WTC11 (cell line): ENCODE measurements around the gene FUT6. TPM values are rescaled to one million over a fixed set of nuclear protein-coding genes. Genes with fewer than 3 reads are reported as not detected.

Experiments used
- ATAC-seq: fragments of 200-7000 bp; cut with Tn5 transposase; 2 replicates; pipeline ENCODE4 v1.10.0; 2021; ENCODE audit warnings: mild to moderate bottlenecking, moderate library complexity
- CTCF ChIA-PET: fragments of 300-600 bp; sonication (Branson Sonifier 250); formaldehyde crosslinking; loops from one replicate; lab custom pipeline; 2021; ENCODE audit warnings: antibody characterized with exemption; lab: Charles Lee
- POLR2A ChIA-PET: fragments of 350-600 bp; sonication (Branson Sonifier 250); formaldehyde crosslinking; loops from one replicate; lab custom pipeline; 2021; ENCODE audit warnings: antibody characterized with exemption; lab: Charles Lee
- DNase-seq: peaks from one replicate; pipeline ENCODE4 v3.0.0; 2021; ENCODE audit warnings: low spot score
- H3K27ac Mint-ChIP-seq: 2 replicates; pipeline ENCODE4 v1.8.0; 2021; ENCODE audit warnings: mixed read lengths
- H3K27me3 Mint-ChIP-seq: 2 replicates; pipeline ENCODE4 v1.8.0; 2021; ENCODE audit warnings: low read depth, mild to moderate bottlenecking, moderate library complexity, mixed read lengths
- H3K36me3 Mint-ChIP-seq: 2 replicates; pipeline ENCODE4 v1.8.0; 2021; ENCODE audit warnings: mixed read lengths
- H3K4me1 Mint-ChIP-seq: 2 replicates; pipeline ENCODE4 v1.8.0; 2022; ENCODE audit warnings: mixed read lengths
- H3K4me3 Mint-ChIP-seq: 2 replicates; pipeline ENCODE4 v1.8.0; 2021; ENCODE audit warnings: mild to moderate bottlenecking, moderate library complexity, mixed read lengths
- H3K9me3 Mint-ChIP-seq: 2 replicates; pipeline ENCODE4 v1.8.0; 2021; ENCODE audit warnings: mixed read lengths
- AR ChIP-seq: fragments of 250-450 bp; sonication (Bioruptor Pico); IDR thresholded peaks from 2 replicates; pipeline ENCODE4 v1.9.0; 2021; ENCODE audit warnings: mild to moderate bottlenecking
- ATF6 ChIP-seq: sonication (generic); formaldehyde crosslinking; IDR thresholded peaks from 2 replicates; pipeline ENCODE4 v1.8.1; 2023; ENCODE audit warnings: mild to moderate bottlenecking, missing genetic modification reagents
- CREB1 ChIP-seq: sonication (generic); formaldehyde crosslinking; IDR thresholded peaks from 2 replicates; pipeline ENCODE4 v1.8.0; 2023; ENCODE audit warnings: mild to moderate bottlenecking, missing genetic modification reagents
- E2F1 ChIP-seq: sonication (generic); formaldehyde crosslinking; IDR thresholded peaks from 2 replicates; pipeline ENCODE4 v1.8.0; 2022; ENCODE audit warnings: mild to moderate bottlenecking, missing genetic modification reagents
- E2F5 ChIP-seq: sonication (generic); formaldehyde crosslinking; IDR thresholded peaks from 2 replicates; pipeline ENCODE4 v1.8.1; 2022; ENCODE audit warnings: mild to moderate bottlenecking, moderate library complexity, missing genetic modification reagents
- ELF4 ChIP-seq: sonication (generic); formaldehyde crosslinking; IDR thresholded peaks from 2 replicates; pipeline ENCODE4 v1.8.1; 2022; ENCODE audit warnings: low read depth, mild to moderate bottlenecking, moderate library complexity, missing genetic modification reagents
- GABPB1 ChIP-seq: sonication (generic); formaldehyde crosslinking; IDR thresholded peaks from 2 replicates; pipeline ENCODE4 v1.8.1; 2023; ENCODE audit warnings: mild to moderate bottlenecking, missing genetic modification reagents
- GTF2I ChIP-seq: fragments of 250-450 bp; sonication (Bioruptor Pico); conservative IDR thresholded peaks from 2 replicates; pipeline ENCODE4 v1.4.0; 2021; ENCODE audit warnings: mild to moderate bottlenecking
- KAT7 ChIP-seq: sonication (generic); formaldehyde crosslinking; IDR thresholded peaks from 2 replicates; pipeline ENCODE4 v1.8.1; 2023; ENCODE audit warnings: missing genetic modification reagents, mild to moderate bottlenecking, borderline replicate concordance
- MXD4 ChIP-seq: fragments of 250-450 bp; sonication (Bioruptor Pico); IDR thresholded peaks from 2 replicates; pipeline ENCODE4 v1.8.0; 2021; ENCODE audit warnings: mild to moderate bottlenecking, moderate library complexity, borderline replicate concordance
- NFYB ChIP-seq: sonication (generic); formaldehyde crosslinking; conservative IDR thresholded peaks from 2 replicates; pipeline ENCODE4 v1.8.0; 2022; ENCODE audit warnings: low read depth, missing genetic modification reagents
- PREB ChIP-seq: sonication (generic); formaldehyde crosslinking; IDR thresholded peaks from 2 replicates; pipeline ENCODE4 v1.8.1; 2022; ENCODE audit warnings: mild to moderate bottlenecking, missing genetic modification reagents, moderate library complexity, borderline replicate concordance
- SMAD3 ChIP-seq: sonication (generic); formaldehyde crosslinking; IDR thresholded peaks from 2 replicates; pipeline ENCODE4 v1.8.0; 2022; ENCODE audit warnings: missing genetic modification reagents, mild to moderate bottlenecking, borderline replicate concordance
- SMAD4 ChIP-seq: sonication (generic); formaldehyde crosslinking; IDR thresholded peaks from 2 replicates; pipeline ENCODE4 v1.8.0; 2022; ENCODE audit warnings: mild to moderate bottlenecking, missing genetic modification reagents
- STAT6 ChIP-seq: sonication (generic); formaldehyde crosslinking; conservative IDR thresholded peaks from 2 replicates; pipeline ENCODE4 v1.8.1; 2023; ENCODE audit warnings: mild to moderate bottlenecking, low read depth, missing genetic modification reagents, moderate library complexity
- TEAD1 ChIP-seq: sonication (generic); formaldehyde crosslinking; IDR thresholded peaks from 2 replicates; pipeline ENCODE4 v1.8.0; 2022; ENCODE audit warnings: mild to moderate bottlenecking, missing genetic modification reagents
- USF1 ChIP-seq: sonication (generic); formaldehyde crosslinking; IDR thresholded peaks from 2 replicates; pipeline ENCODE4 v1.8.0; 2022; ENCODE audit warnings: mild to moderate bottlenecking, missing genetic modification reagents
- USF2 ChIP-seq: sonication (generic); formaldehyde crosslinking; IDR thresholded peaks from 2 replicates; pipeline ENCODE4 v1.8.1; 2023; ENCODE audit warnings: mild to moderate bottlenecking, missing genetic modification reagents, moderate library complexity
- ZNF425 ChIP-seq: fragments of 250-450 bp; sonication (Bioruptor Pico); conservative IDR thresholded peaks from 2 replicates; pipeline ENCODE4 v1.9.0; 2021; ENCODE audit warnings: mild to moderate bottlenecking
- total RNA-seq: library from RNA; stranded (reverse); gene quantifications from 3 replicates; pipeline ENCODE4 v1.2.3, GENCODE V29; 2021

FUT6 gene
- total RNA-seq, 1 experiment from 2014 or later = not detected

- TF ChIP-seq ZNF425 (CRISPR knock-in tag) = no peak
- peak; percentile 81; the same call in 1 of the 2 replicates for TF ChIP-seq SMAD3 (CRISPR knock-in tag)
- TF ChIP-seq CREB1 = no peak
- no peak for TF ChIP-seq TEAD1 (CRISPR knock-in tag)
- TF ChIP-seq E2F5 (CRISPR knock-in tag) = peak; percentile 98
- no peak for TF ChIP-seq GTF2I (CRISPR knock-in tag)
- no peak for TF ChIP-seq STAT6 (CRISPR knock-in tag)
- peak; percentile 48; the same call in 1 of the 2 replicates for TF ChIP-seq GABPB1 (CRISPR knock-in tag)
- no peak for TF ChIP-seq KAT7
- TF ChIP-seq SMAD4 (CRISPR knock-in tag) = no peak
- TF ChIP-seq NFYB (CRISPR knock-in tag) = peak; percentile 38; the same call in 1 of the 2 replicates
Measured at GRCh38 chr19:5803752-5804515, 35.6 kb downstream of the FUT6 start (continued).

GRCh38 chr19:5803441-5803751 is 36.1 kb downstream of the FUT6 start:
- Mint-ChIP-seq H3K27me3 (peaks cover 53% of the 10 kb centered on the region), H3K4me3 (peak overlapping the region; percentile 64), H3K4me1 (peaks cover 13% of the 10 kb centered on the region), H3K27ac (no peak overlapping the region), H3K36me3 (no peaks in the 10 kb centered on the region), H3K9me3 (no peaks in the 10 kb centered on the region)
- CTCF ChIA-PET = interaction anchor here (0.6 to 2.1 kb wide), 76 partner anchors 9 to 673 kb away, joined by 3 to 115 read pairs (median 6); partner anchors contain the start of genes CAPS, DUS3L, FUT6 and NDUFA11
- DNase-seq (no peak), ATAC-seq (no peak)
- POLR2A ChIA-PET = interaction anchor here (0.8 to 1.7 kb wide), 5 partner anchors 9 to 101 kb away, joined by 3 to 22 read pairs (median 4); partner anchors contain the start of genes CATSPERD and LONP1
- TF ChIP-seq ELF4 (CRISPR knock-in tag) (no peak), ATF6 (CRISPR knock-in tag) (no peak), SMAD4 (CRISPR knock-in tag) (peak; percentile 70; the same call in 1 of the 2 replicates), E2F1 (no peak), PREB (no peak), USF1 (CRISPR knock-in tag) (peak; percentile 75), TEAD1 (CRISPR knock-in tag) (peak; percentile 94), AR (CRISPR knock-in tag) (no peak), GTF2I (CRISPR knock-in tag) (no peak), USF2 (CRISPR knock-in tag) (no peak), MXD4 (CRISPR knock-in tag) (no peak)
